T-cell (primary cell): ENCODE data around the gene C20orf96. TPM values are rescaled to one million over a fixed set of nuclear protein-coding genes. Genes with fewer than 3 reads are reported as not detected.

ENCODE experiments used
- ATAC-seq, 4 experiments: fragments of 200-7000 bp in 3 of 4; fragments of 150-1000 bp in 1 of 4; cut with Tn5 transposase; replicated peaks in 1 of 4; 1 replicate in 3 of 4; 2 replicates in 1 of 4; pipeline ENCODE4 v1.10.0; 2021; ENCODE audit warnings: moderate library complexity in 3 of 4, mild to moderate bottlenecking in 2 of 4, moderate number of reproducible peaks in 1 of 4
- CTCF ChIA-PET, 2 donors: fragments of 300-600 bp; sonication (Branson Sonifier 250); formaldehyde crosslinking; loops; one replicate each; lab custom pipeline; 2022; ENCODE audit warnings: antibody characterized with exemption in 2 of 2; lab: Charles Lee
- POLR2A ChIA-PET, 2 donors: fragments of 300-600 bp; sonication (Branson Sonifier 250); formaldehyde crosslinking; loops; one replicate each; lab custom pipeline; 2022; ENCODE audit warnings: antibody characterized with exemption in 2 of 2; lab: Charles Lee
- DNase-seq, 35 experiments: peaks; one replicate each; pipeline versions ENCODE4 v3.0.0 to v3.0.0-alpha.2; 2013 to 2023
- H3K27ac ChIP-seq: one replicate; pipeline ENCODE4 v1.5.1; 2013; ENCODE audit warnings: low read length
- H3K27me3 ChIP-seq, 2 experiments: replicated peaks in 1 of 2; 1 replicate in 1 of 2; 2 replicates in 1 of 2; pipeline versions ENCODE4 v1.6.1 to v1.7.0; 2013; ENCODE audit warnings: low read length in 1 of 2, mixed read lengths in 1 of 2; ENCODE audit not compliant: control insufficient read depth in 2 of 2, insufficient read depth in 2 of 2; ENCODE audit errors: extremely low read depth in 1 of 2
- H3K36me3 ChIP-seq, 2 donors: 1 replicate in 1 of 2; 2 replicates in 1 of 2; pipeline versions ENCODE4 v1.6.1 to v1.7.0; 2013; ENCODE audit warnings: low read length in 1 of 2; ENCODE audit not compliant: control insufficient read depth in 2 of 2, insufficient read depth in 1 of 2; ENCODE audit errors: extremely low read depth in 1 of 2
- H3K4me1 ChIP-seq, 2 experiments: 1 replicate in 1 of 2; 2 replicates in 1 of 2; pipeline versions ENCODE4 v1.6.1 to v1.7.0; 2013; ENCODE audit warnings: low read length in 2 of 2, mixed read lengths in 1 of 2; ENCODE audit not compliant: insufficient read depth in 2 of 2, control insufficient read depth in 1 of 2; ENCODE audit errors: extremely low read depth in 1 of 2
- H3K4me3 ChIP-seq, 2 donors: 1 replicate in 1 of 2; 2 replicates in 1 of 2; pipeline versions ENCODE4 v1.5.1 to v1.7.0; 2013; ENCODE audit warnings: mild to moderate bottlenecking in 2 of 2, low read length in 1 of 2, moderate library complexity in 1 of 2; ENCODE audit not compliant: control insufficient read depth in 1 of 2; ENCODE audit errors: extremely low read depth in 1 of 2
- H3K9me3 ChIP-seq: 2 replicates; pipeline ENCODE4 v1.7.0; 2013
- H3K27ac Mint-ChIP-seq, 2 donors: one replicate each; pipeline ENCODE4 v1.8.0; 2020 to 2021; ENCODE audit warnings: mild to moderate bottlenecking in 2 of 2, mixed read lengths in 2 of 2
- H3K27me3 Mint-ChIP-seq, 2 donors: one replicate each; pipeline ENCODE4 v1.8.0; 2021 to 2022; ENCODE audit warnings: mixed read lengths in 2 of 2
- H3K36me3 Mint-ChIP-seq: one replicate; pipeline ENCODE4 v1.8.0; 2021; ENCODE audit warnings: mixed read lengths
- H3K4me1 Mint-ChIP-seq, 3 donors: one replicate each; pipeline ENCODE4 v1.8.0; 2020 to 2022; ENCODE audit warnings: mixed read lengths in 3 of 3, mild to moderate bottlenecking in 1 of 3
- H3K4me3 Mint-ChIP-seq, 3 donors: one replicate each; pipeline ENCODE4 v1.8.0; 2020 to 2022; ENCODE audit warnings: mild to moderate bottlenecking in 3 of 3, mixed read lengths in 3 of 3, moderate library complexity in 3 of 3
- H3K9me3 Mint-ChIP-seq, 3 donors: one replicate each; pipeline ENCODE4 v1.8.0; 2020 to 2022; ENCODE audit warnings: mixed read lengths in 3 of 3
- WGBS: methylation state at CpG from one replicate; pipeline ENCODE4 v1.1.5; 2013; ENCODE audit warnings: missing lambda C conversion rate; ENCODE audit not compliant: insufficient coverage; 5-methylcytosine and 5-hydroxymethylcytosine counted together
- total RNA-seq, 35 experiments: library from RNA in 6 of 35; stranded (reverse) in 6 of 35; fragments of 120-200 nt in 1 of 35; gene quantifications; one replicate each; pipeline versions ENCODE4 v1.2.1 to v1.2.4 and lab custom pipeline; 2013 to 2026

The C20orf96 gene
- total RNA-seq, 5 donors from 2014 or later (not counting 1 experiment from before 2014, with no cell fraction given) = 2.5 to 3.2 (median 2.8) TPM

- Mint-ChIP-seq H3K4me3 (no peak overlapping the region), H3K36me3 (no peaks in the 10 kb centered on the region), H3K9me3 (no peaks in the 10 kb centered on the region), H3K4me1 (peaks cover 15% of the 10 kb centered on the region in 3 donors), H3K27ac (no peak overlapping the region), H3K27me3 (no peaks in the 10 kb centered on the region)
- Histone ChIP-seq H3K4me3 (no peak overlapping the region), H3K36me3 (no peaks in the 10 kb centered on the region), H3K9me3 (no peaks in the 10 kb centered on the region), H3K27me3 (peaks cover 0 to 5% of the 10 kb centered on the region in 2 experiments), H3K27ac (no peak overlapping the region), H3K4me1 (peaks cover 0 to 9% of the 10 kb centered on the region in 2 experiments)
- ChIA-PET POLR2A (no interaction called here), CTCF (no interaction called here)
- no peak for ATAC-seq
- 96% methylated on average over 4 of the region's 7 CpGs for WGBS
- no peak for DNase-seq
Measured at GRCh38 chr20:308427-309038, 18.0 kb upstream of the C20orf96 start.

GRCh38 chr20:305745-306144 lies 15.2 kb upstream of the C20orf96 start:
- Histone ChIP-seq H3K4me1 (peaks cover 0 to 9% of the 10 kb centered on the region in 2 experiments), H3K27me3 (peaks cover 0 to 5% of the 10 kb centered on the region in 2 experiments), H3K4me3 (no peak overlapping the region), H3K27ac (no peak overlapping the region), H3K36me3 (no peaks in the 10 kb centered on the region), H3K9me3 (no peaks in the 10 kb centered on the region)
- Mint-ChIP-seq H3K4me1 (peaks cover 18 to 27% (median 19%) of the 10 kb centered on the region in 3 donors), H3K27ac (peak overlapping the region in 1 of 2 donors; percentile 58), H3K4me3 (no peak overlapping the region), H3K36me3 (no peaks in the 10 kb centered on the region), H3K27me3 (no peaks in the 10 kb centered on the region), H3K9me3 (no peaks in the 10 kb centered on the region)
- ChIA-PET POLR2A (no interaction called here), CTCF (no interaction called here)
- DNase-seq (no peak), ATAC-seq (no peak)
- 92% methylated on average over 4 of the region's 11 CpGs for WGBS

- peaks cover 3 to 4% of the 10 kb centered on the region in 2 donors for H3K36me3 ChIP-seq
- CTCF ChIA-PET = no interaction called here
Measured at GRCh38 chr20:301886-302848, 11.6 kb upstream of the C20orf96 start.

GRCh38 chr20:300345-300990 lies 9.9 kb upstream of the C20orf96 start:
- ChIA-PET CTCF (interaction anchor here (1.0 to 2.9 kb wide), 3 partner anchors 12 to 31 kb away, joined by 3 to 11 read pairs (median 4); partner anchors contain the start of gene SOX12 (in 1 of the 2)), POLR2A (no interaction called here)
- ATAC-seq (no peak), DNase-seq (no peak)
- peaks cover 6% of the 10 kb centered on the region for H3K36me3 Mint-ChIP-seq
- Histone ChIP-seq H3K4me3 (no peak overlapping the region), H3K27me3 (no peaks in the 10 kb centered on the region), H3K9me3 (no peaks in the 10 kb centered on the region), H3K4me1 (peaks cover 16 to 24% of the 10 kb centered on the region in 2 experiments), H3K27ac (no peak overlapping the region), H3K36me3 (peaks cover 3 to 4% of the 10 kb centered on the region in 2 donors)
- H3K4me3 Mint-ChIP-seq = peak overlapping the region; percentile 21 to 99 (median 61)
- no peaks in the 10 kb centered on the region for H3K9me3 Mint-ChIP-seq
- WGBS = 76% methylated on average over 4 of the region's 10 CpGs
- H3K4me1 Mint-ChIP-seq = peaks cover 40 to 58% (median 40%) of the 10 kb centered on the region in 3 donors
- no peaks in the 10 kb centered on the region for H3K27me3 Mint-ChIP-seq
- H3K27ac Mint-ChIP-seq = peak overlapping the region; percentile 34 to 76

More at GRCh38 chr20:301886-302848, 11.6 kb upstream of the C20orf96 start:
- Mint-ChIP-seq H3K4me1 (peaks cover 28 to 41% (median 29%) of the 10 kb centered on the region in 3 donors), H3K27ac (no peak overlapping the region), H3K36me3 (peaks cover 6% of the 10 kb centered on the region), H3K4me3 (no peak overlapping the region), H3K9me3 (no peaks in the 10 kb centered on the region), H3K27me3 (no peaks in the 10 kb centered on the region)
- 83% methylated on average over 6 of the region's 13 CpGs for WGBS
- POLR2A ChIA-PET = no interaction called here
- no peak overlapping the region for H3K4me3 ChIP-seq
- ATAC-seq = no peak
- no peaks in the 10 kb centered on the region for H3K27me3 ChIP-seq
- H3K4me1 ChIP-seq = peaks cover 11 to 22% of the 10 kb centered on the region in 2 experiments
- no peak for DNase-seq
- H3K9me3 ChIP-seq = no peaks in the 10 kb centered on the region
- no peak overlapping the region for H3K27ac ChIP-seq

- WGBS = 2% methylated on average over 5 of the region's 15 CpGs
- H3K27ac ChIP-seq = peak overlapping the region; percentile 88
- peaks cover 3 to 4% of the 10 kb centered on the region in 2 donors for H3K36me3 ChIP-seq
- ChIA-PET CTCF (interaction anchor here in 1 of 2 donors (1.1 to 2.9 kb wide), 2 partner anchors 26 to 32 kb away, joined by 4 to 11 read pairs; partner anchors contain the start of gene SOX12), POLR2A (interaction anchor here in 1 of 2 donors (0.5 kb wide), 1 partner anchor 24 kb away, joined by 4 read pairs; no protein-coding TSS in a partner anchor)
- Mint-ChIP-seq H3K27me3 (no peaks in the 10 kb centered on the region), H3K9me3 (no peaks in the 10 kb centered on the region), H3K27ac (peak overlapping the region; percentile 99), H3K36me3 (peaks cover 6% of the 10 kb centered on the region), H3K4me1 (peaks cover 40 to 58% (median 41%) of the 10 kb centered on the region in 3 donors), H3K4me3 (peak overlapping the region; percentile 99)
- peaks cover 16 to 24% of the 10 kb centered on the region in 2 experiments for H3K4me1 ChIP-seq
- ATAC-seq (peak in 2 of 4 experiments; percentile 10 to 18), DNase-seq (peak in 1 of 35 experiments; percentile 48)
- no peaks in the 10 kb centered on the region for H3K9me3 ChIP-seq
- peak overlapping the region; percentile 81 to 97 for H3K4me3 ChIP-seq
- no peaks in the 10 kb centered on the region for H3K27me3 ChIP-seq
Measured at GRCh38 chr20:298776-299391, 8.3 kb upstream of the C20orf96 start.
